Osteoblast (primary cell): ENCODE results near the gene KCNG3. TPM values are rescaled to one million over a fixed set of nuclear protein-coding genes. Genes with fewer than 3 reads are reported as not detected.
A peak's percentile ranks its signal among the peaks of the same experiment; 100 is the strongest.

Experiments used
- DNase-seq: peaks from one replicate; pipeline ENCODE4 v3.0.0; 2011; ENCODE audit warnings: low spot score, mixed read lengths; ENCODE audit not compliant: insufficient read length; ENCODE audit errors: missing footprints
- H2AFZ ChIP-seq: 2 replicates; pipeline ENCODE4 v1.6.0; 2011; ENCODE audit warnings: mild to moderate bottlenecking, low read length
- H3K27ac ChIP-seq: 2 replicates; pipeline ENCODE4 v1.5.1; 2011; ENCODE audit warnings: mild to moderate bottlenecking, low read depth, low read length, moderate library complexity
- H3K27me3 ChIP-seq: 2 replicates; pipeline ENCODE4 v1.6.0; 2012; ENCODE audit warnings: mild to moderate bottlenecking, control low read depth, inconsistent platforms, low read length, moderate library complexity; ENCODE audit not compliant: insufficient read depth
- H3K36me3 ChIP-seq: 2 replicates; pipeline ENCODE4 v1.5.1; 2011; ENCODE audit warnings: mild to moderate bottlenecking, low read length, control low read depth, moderate library complexity; ENCODE audit not compliant: insufficient read depth
- H3K4me1 ChIP-seq: 2 replicates; pipeline ENCODE4 v1.5.1; 2011; ENCODE audit warnings: mild to moderate bottlenecking, low read length, control low read depth, moderate library complexity; ENCODE audit not compliant: insufficient read depth
- H3K4me2 ChIP-seq: 2 replicates; pipeline ENCODE4 v1.6.0; 2011; ENCODE audit warnings: mild to moderate bottlenecking, low read length; ENCODE audit not compliant: insufficient read depth
- H3K4me3 ChIP-seq: fragments of 200-600 bp; sonication (generic); 3 replicates; pipeline ENCODE4 v1.5.1; 2012; ENCODE audit warnings: mild to moderate bottlenecking, low read length, inconsistent platforms; ENCODE audit not compliant: insufficient read depth
- H3K79me2 ChIP-seq: 2 replicates; pipeline ENCODE4 v1.6.0; 2012; ENCODE audit warnings: mild to moderate bottlenecking, low read length, control low read depth, inconsistent platforms; ENCODE audit not compliant: insufficient read depth
- H3K9me3 ChIP-seq: 2 replicates; pipeline ENCODE4 v1.5.1; 2011; ENCODE audit warnings: low read depth, low read length, control low read depth
- H4K20me1 ChIP-seq: 2 replicates; pipeline ENCODE4 v1.6.0; 2012; ENCODE audit warnings: mild to moderate bottlenecking, low read length, control low read depth; ENCODE audit not compliant: insufficient read depth
- CTCF ChIP-seq: IDR thresholded peaks from 2 replicates; pipeline ENCODE4 v1.5.1; 2011; ENCODE audit warnings: mild to moderate bottlenecking, low read depth, low read length, moderate library complexity; ENCODE audit errors: extremely low read depth
- total RNA-seq: library from RNA; depleted of rRNA; stranded (reverse); fragments of >200 nt; gene quantifications from 2 replicates; pipeline ENCODE4 v1.2.3, GENCODE V29; 2012

KCNG3 gene
- total RNA-seq, 1 donor: under 0.01 TPM

DNA sequence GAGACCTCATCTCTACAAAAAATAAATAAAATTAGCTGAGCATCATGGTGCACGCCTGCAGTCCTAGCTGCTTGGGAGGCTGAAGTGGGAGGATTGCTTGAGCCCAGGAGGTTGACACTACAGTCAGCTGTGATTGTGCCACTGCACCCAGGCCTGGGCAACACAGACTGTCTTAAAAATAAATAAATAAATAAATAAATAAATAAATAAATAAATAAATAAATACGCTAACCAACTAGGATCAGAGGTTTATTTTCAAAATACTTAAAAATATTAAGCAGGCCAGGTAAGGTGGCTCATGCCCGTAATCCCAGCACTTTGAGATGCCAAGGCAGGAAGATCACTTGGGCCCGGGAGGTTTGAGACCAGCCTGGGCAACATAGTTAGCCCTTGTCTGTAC, 63.6 kb downstream of the KCNG3 start:
- peaks cover 4% of the 10 kb centered on the region for H3K27me3 ChIP-seq
- H2AFZ ChIP-seq: no peak overlapping the region
- no peaks in the 10 kb centered on the region for H3K36me3 ChIP-seq
- no peak for DNase-seq
- H3K9me3 ChIP-seq: no peaks in the 10 kb centered on the region
- no peak overlapping the region for H3K4me2 ChIP-seq
- no peak overlapping the region for H3K27ac ChIP-seq
- H3K79me2 ChIP-seq: no peaks in the 10 kb centered on the region
- no peak for TF ChIP-seq CTCF
- no peak overlapping the region for H3K4me3 ChIP-seq
- no peaks in the 10 kb centered on the region for H3K4me1 ChIP-seq
- no peaks in the 10 kb centered on the region for H4K20me1 ChIP-seq

- no peaks in the 10 kb centered on the region for H3K36me3 ChIP-seq
- H2AFZ ChIP-seq: no peak overlapping the region
- no peaks in the 10 kb centered on the region for H4K20me1 ChIP-seq
- peaks cover 3% of the 10 kb centered on the region for H3K4me1 ChIP-seq
- no peak overlapping the region for H3K4me2 ChIP-seq
- no peak for TF ChIP-seq CTCF
- H3K79me2 ChIP-seq: no peaks in the 10 kb centered on the region
- no peaks in the 10 kb centered on the region for H3K9me3 ChIP-seq
- H3K4me3 ChIP-seq: no peak overlapping the region
- H3K27ac ChIP-seq: no peak overlapping the region
- H3K27me3 ChIP-seq: peaks cover 4% of the 10 kb centered on the region
- no peak for DNase-seq
These were observed 64.4 kb downstream of the KCNG3 start for GRCh38 chr2:42429352-42429751.

DNA sequence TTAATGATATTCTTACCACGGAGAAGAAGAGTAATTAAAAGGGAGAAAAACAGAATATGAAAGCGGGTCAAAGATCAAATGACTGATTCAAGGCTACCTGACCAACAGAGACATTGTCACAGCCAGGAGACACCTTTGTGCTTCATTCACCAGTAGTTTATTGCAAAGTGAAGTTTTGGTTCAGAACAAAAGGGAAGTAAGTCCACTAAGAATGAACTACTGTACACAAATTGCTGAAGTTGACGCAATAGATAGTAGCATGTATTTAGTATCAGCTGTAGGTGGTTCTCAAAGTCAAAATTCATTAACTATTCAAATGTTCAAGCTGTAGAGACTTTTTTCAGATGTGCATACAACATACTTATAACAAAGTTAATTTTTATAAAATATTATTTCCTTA, 68.1 kb downstream of the KCNG3 start:
- no peaks in the 10 kb centered on the region for H3K36me3 ChIP-seq
- no peak for TF ChIP-seq CTCF
- H4K20me1 ChIP-seq: no peaks in the 10 kb centered on the region
- no peak for DNase-seq
- no peaks in the 10 kb centered on the region for H3K27me3 ChIP-seq
- H3K27ac ChIP-seq: no peak overlapping the region
- H2AFZ ChIP-seq: no peak overlapping the region
- peaks cover 23% of the 10 kb centered on the region for H3K4me1 ChIP-seq
- H3K4me3 ChIP-seq: no peak overlapping the region
- no peak overlapping the region for H3K4me2 ChIP-seq
- H3K79me2 ChIP-seq: no peaks in the 10 kb centered on the region
- H3K9me3 ChIP-seq: no peaks in the 10 kb centered on the region

DNA sequence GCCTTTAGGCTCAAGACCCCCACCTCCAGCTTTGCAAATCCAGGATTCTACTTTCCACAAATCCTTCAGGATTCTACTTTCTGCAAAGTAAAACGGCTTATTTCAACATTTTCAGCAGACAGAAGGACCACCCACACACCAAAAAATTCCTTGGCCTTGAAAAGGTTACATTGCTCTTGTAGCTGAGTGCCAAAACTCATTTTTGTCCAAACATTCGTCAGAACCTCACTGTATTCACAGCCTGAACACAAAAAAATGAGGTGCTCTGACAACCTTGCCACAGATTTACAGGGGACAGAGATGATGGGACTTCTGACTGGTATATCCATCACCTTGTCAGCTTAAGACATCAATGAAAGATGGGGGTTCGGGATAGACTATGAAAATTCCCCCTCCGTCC, 69.7 kb downstream of the KCNG3 start:
- peak; percentile 81 for DNase-seq
- no peaks in the 10 kb centered on the region for H4K20me1 ChIP-seq
- no peaks in the 10 kb centered on the region for H3K9me3 ChIP-seq
- no peaks in the 10 kb centered on the region for H3K27me3 ChIP-seq
- peaks cover 29% of the 10 kb centered on the region for H3K4me1 ChIP-seq
- no peak for TF ChIP-seq CTCF
- H3K4me2 ChIP-seq: peak overlapping the region; percentile 47
- no peak overlapping the region for H3K4me3 ChIP-seq
- H3K36me3 ChIP-seq: no peaks in the 10 kb centered on the region
- no peak overlapping the region for H3K27ac ChIP-seq
- H3K79me2 ChIP-seq: no peaks in the 10 kb centered on the region
- H2AFZ ChIP-seq: no peak overlapping the region
